PC-9 (cell line): ENCODE data around the gene CNTNAP2.

Experiments
- EZH2 ChIP-seq: fragments of 200-600 bp; sonication (generic); IDR thresholded peaks from 2 replicates; pipeline ENCODE4 v1.8.0; 2017; ENCODE audit warnings: antibody characterized with exemption, low read depth
- TF ChIP-seq, protein P1 (sequence below): fragments of 200-600 bp; sonication (generic); conservative IDR thresholded peaks from 2 replicates; pipeline ENCODE4 v1.6.1; 2017; ENCODE audit warnings: mixed run types, antibody characterized with exemption, mild to moderate bottlenecking, moderate library complexity

DNA sequence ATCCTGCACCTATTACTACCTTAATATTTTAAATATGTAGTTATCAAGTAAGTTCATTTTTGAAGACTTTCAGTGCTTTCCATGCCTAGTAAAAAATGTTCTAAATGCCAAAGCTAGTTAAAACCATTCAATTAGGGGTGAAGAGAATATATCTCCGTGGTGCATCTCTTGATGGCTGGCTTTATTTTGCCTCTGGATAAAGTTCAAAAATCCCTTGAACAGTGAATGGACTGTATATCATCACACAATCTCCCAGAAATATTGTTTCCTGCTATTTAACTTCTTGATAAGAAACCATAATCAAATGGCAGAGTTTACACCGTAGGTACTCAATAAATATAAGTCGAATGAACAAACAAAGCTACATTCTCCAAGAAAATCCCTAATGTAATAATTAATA lies 1360.9 kb downstream of the CNTNAP2 start:
- TF ChIP-seq, protein P1, sequence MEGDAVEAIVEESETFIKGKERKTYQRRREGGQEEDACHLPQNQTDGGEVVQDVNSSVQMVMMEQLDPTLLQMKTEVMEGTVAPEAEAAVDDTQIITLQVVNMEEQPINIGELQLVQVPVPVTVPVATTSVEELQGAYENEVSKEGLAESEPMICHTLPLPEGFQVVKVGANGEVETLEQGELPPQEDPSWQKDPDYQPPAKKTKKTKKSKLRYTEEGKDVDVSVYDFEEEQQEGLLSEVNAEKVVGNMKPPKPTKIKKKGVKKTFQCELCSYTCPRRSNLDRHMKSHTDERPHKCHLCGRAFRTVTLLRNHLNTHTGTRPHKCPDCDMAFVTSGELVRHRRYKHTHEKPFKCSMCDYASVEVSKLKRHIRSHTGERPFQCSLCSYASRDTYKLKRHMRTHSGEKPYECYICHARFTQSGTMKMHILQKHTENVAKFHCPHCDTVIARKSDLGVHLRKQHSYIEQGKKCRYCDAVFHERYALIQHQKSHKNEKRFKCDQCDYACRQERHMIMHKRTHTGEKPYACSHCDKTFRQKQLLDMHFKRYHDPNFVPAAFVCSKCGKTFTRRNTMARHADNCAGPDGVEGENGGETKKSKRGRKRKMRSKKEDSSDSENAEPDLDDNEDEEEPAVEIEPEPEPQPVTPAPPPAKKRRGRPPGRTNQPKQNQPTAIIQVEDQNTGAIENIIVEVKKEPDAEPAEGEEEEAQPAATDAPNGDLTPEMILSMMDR: no peak
- no peak for TF ChIP-seq EZH2
